ENCODE measurements around the gene CAMK2D. TPM values are rescaled to one million over a fixed set of nuclear protein-coding genes. Genes with fewer than 3 reads are reported as not detected.
A peak's percentile ranks its signal among the peaks of the same experiment; 100 is the strongest.

CAMK2D gene
- total and polyA plus RNA-seq, 2 donors (not counting 1 experiment from before 2014, with no cell fraction given): 120 to 262 TPM

DNA sequence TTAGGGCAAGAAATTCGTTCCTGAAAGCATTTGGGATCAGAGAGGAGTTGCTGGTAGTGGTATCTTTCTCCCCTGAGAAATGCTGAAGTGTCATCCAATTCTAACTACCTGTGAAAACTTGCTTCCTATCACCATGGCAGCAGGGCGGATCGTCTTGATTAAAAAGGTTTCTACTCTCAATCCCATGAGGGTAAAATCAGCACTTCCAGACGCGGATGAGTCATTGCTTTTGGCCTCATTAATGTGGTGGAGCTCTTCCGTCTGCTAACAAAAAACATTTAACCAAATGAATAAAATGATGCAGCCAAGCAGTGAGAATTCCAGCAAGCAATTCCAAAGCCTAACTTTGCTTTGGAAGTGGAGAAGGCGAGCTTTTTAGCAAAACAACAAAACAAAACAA, 325.6 kb downstream of the CAMK2D start:
- H3K9ac ChIP-seq (ENCODE audit: insufficient read depth, low read length): no peak overlapping the region
- no peak overlapping the region for H3K4me3 ChIP-seq (replicated peaks in 1 of 4; ENCODE audit: control extremely low read depth in 1 of 4, insufficient read depth in 1 of 4, low read depth in 3 of 4, low read length in 4 of 4)
- peak overlapping the region; percentile 34 for H3K4me2 ChIP-seq (ENCODE audit: extremely low read depth, insufficient read depth, low read length)
- no peaks in the 10 kb centered on the region for H3K36me3 ChIP-seq (ENCODE audit: control insufficient read depth, insufficient read depth, low read length)
- TF ChIP-seq CTCF (conservative IDR thresholded peaks at IDR 0.05 in 1 of 2, IDR thresholded peaks at IDR 0.05 in 1 of 2; ENCODE audit: low read depth in 1 of 2, low read length in 2 of 2): no peak
- TF ChIP-seq EZH2 (IDR thresholded peaks at IDR 0.05; ENCODE audit: low read length, missing control alignments): no peak
- H3K79me2 ChIP-seq (ENCODE audit: control insufficient read depth, insufficient read depth, low read length): no peaks in the 10 kb centered on the region
- H4K20me1 ChIP-seq (ENCODE audit: control insufficient read depth, extremely low read depth, insufficient read depth, low read length): no peaks in the 10 kb centered on the region
- no peak overlapping the region for H2AFZ ChIP-seq (ENCODE audit: low read length)
- no peaks in the 10 kb centered on the region for H3K9me3 ChIP-seq (ENCODE audit: control insufficient read depth, insufficient read depth, low read depth, low read length)
- H3K27me3 ChIP-seq (ENCODE audit: control insufficient read depth, insufficient read depth, low read length): no peaks in the 10 kb centered on the region
- H3K4me1 ChIP-seq (ENCODE audit: control insufficient read depth, extremely low read depth, insufficient read depth, low read length): peaks cover 10% of the 10 kb centered on the region
- H3K27ac ChIP-seq (ENCODE audit: insufficient read depth, low read length): peak overlapping the region; percentile 49
- peak; percentile 83 to 94 for DNase-seq (ENCODE audit: low read depth in 2 of 2)

DNA sequence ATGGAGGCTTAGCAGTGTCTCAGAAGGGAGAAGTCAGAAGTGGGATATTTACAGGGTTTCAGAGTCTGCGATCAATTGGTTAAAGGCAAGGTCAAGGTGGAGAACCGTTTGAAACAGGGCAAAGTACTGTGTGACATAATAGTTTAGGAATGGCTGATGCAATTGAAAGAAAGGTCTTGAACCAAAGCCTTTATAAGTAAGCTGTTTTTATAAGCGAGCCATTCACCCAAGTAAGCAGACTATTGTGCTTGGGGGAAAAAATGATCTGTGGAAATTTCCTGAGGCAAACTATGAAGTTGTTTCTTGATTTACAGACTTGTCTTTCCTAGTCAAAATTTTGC, 327.3 kb downstream of the CAMK2D start:
- H4K20me1 ChIP-seq (ENCODE audit: control insufficient read depth, extremely low read depth, insufficient read depth, low read length): no peaks in the 10 kb centered on the region
- H3K4me1 ChIP-seq (ENCODE audit: control insufficient read depth, extremely low read depth, insufficient read depth, low read length): peaks cover 10% of the 10 kb centered on the region
- TF ChIP-seq CTCF (conservative IDR thresholded peaks at IDR 0.05 in 1 of 2, IDR thresholded peaks at IDR 0.05 in 1 of 2; ENCODE audit: low read depth in 1 of 2, low read length in 2 of 2): no peak
- no peak for TF ChIP-seq EZH2 (IDR thresholded peaks at IDR 0.05; ENCODE audit: low read length, missing control alignments)
- peak overlapping the region; percentile 54 for H3K4me2 ChIP-seq (ENCODE audit: extremely low read depth, insufficient read depth, low read length)
- H3K4me3 ChIP-seq (replicated peaks in 1 of 4; ENCODE audit: control extremely low read depth in 1 of 4, insufficient read depth in 1 of 4, low read depth in 3 of 4, low read length in 4 of 4): peak overlapping the region in 1 of 4 experiments; percentile 17
- H2AFZ ChIP-seq (ENCODE audit: low read length): peak overlapping the region; percentile 12
- H3K79me2 ChIP-seq (ENCODE audit: control insufficient read depth, insufficient read depth, low read length): no peaks in the 10 kb centered on the region
- no peaks in the 10 kb centered on the region for H3K27me3 ChIP-seq (ENCODE audit: control insufficient read depth, insufficient read depth, low read length)
- H3K9me3 ChIP-seq (ENCODE audit: control insufficient read depth, insufficient read depth, low read depth, low read length): no peaks in the 10 kb centered on the region
- no peak overlapping the region for H3K9ac ChIP-seq (ENCODE audit: insufficient read depth, low read length)
- no peaks in the 10 kb centered on the region for H3K36me3 ChIP-seq (ENCODE audit: control insufficient read depth, insufficient read depth, low read length)
- peak overlapping the region; percentile 15 for H3K27ac ChIP-seq (ENCODE audit: insufficient read depth, low read length)
- peak; percentile 68 to 87 for DNase-seq (ENCODE audit: low read depth in 2 of 2)

DNA sequence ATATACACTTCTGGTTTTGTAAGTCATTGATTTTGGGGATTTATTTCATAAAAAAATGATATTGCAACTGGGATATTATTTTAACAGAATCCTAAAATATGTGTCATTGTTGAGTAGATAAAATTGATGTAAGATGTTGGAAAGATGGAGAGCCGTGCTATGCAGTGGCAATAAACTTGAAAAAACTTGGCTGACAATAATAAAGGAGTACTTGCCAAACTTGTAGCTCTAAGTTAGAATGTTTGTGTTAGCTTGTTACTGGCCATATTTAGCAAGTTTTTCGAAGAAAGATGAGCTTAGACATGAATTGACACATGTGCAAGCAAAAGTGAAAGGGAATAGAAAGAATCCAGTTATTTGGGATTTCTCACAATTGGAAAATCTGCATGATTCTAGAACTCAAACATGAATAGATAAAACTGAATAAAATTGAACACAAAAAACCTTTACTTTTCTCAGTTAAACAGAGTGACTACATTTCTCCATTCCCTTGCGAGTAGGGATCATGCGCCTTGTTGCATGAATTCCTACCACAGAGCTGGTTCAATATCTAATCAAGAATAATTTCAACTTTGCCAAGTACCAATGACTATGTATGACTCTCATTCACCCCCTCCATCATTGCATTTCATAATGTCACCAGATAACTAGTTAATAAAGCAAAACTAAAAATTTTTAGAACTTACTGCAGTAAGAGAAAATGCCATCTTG, 327.8 kb downstream of the CAMK2D start:
- Histone ChIP-seq H3K79me2 (ENCODE audit: control insufficient read depth, insufficient read depth, low read length) (no peaks in the 10 kb centered on the region), H3K4me2 (ENCODE audit: extremely low read depth, insufficient read depth, low read length) (peak overlapping the region; percentile 54), H3K9ac (ENCODE audit: insufficient read depth, low read length) (no peak overlapping the region), H3K4me3 (replicated peaks in 1 of 4; ENCODE audit: control extremely low read depth in 1 of 4, insufficient read depth in 1 of 4, low read depth in 3 of 4, low read length in 4 of 4) (peak overlapping the region in 1 of 4 experiments; percentile 17), H3K4me1 (ENCODE audit: control insufficient read depth, extremely low read depth, insufficient read depth, low read length) (peaks cover 10% of the 10 kb centered on the region), H3K27ac (ENCODE audit: insufficient read depth, low read length) (peak overlapping the region; percentile 15), H3K9me3 (ENCODE audit: control insufficient read depth, insufficient read depth, low read depth, low read length) (no peaks in the 10 kb centered on the region), H3K36me3 (ENCODE audit: control insufficient read depth, insufficient read depth, low read length) (no peaks in the 10 kb centered on the region), H3K27me3 (ENCODE audit: control insufficient read depth, insufficient read depth, low read length) (no peaks in the 10 kb centered on the region), H4K20me1 (ENCODE audit: control insufficient read depth, extremely low read depth, insufficient read depth, low read length) (no peaks in the 10 kb centered on the region), H2AFZ (ENCODE audit: low read length) (no peak overlapping the region)
- no peak for TF ChIP-seq EZH2 (IDR thresholded peaks at IDR 0.05; ENCODE audit: low read length, missing control alignments)
- no peak for TF ChIP-seq CTCF (conservative IDR thresholded peaks at IDR 0.05 in 1 of 2, IDR thresholded peaks at IDR 0.05 in 1 of 2; ENCODE audit: low read depth in 1 of 2, low read length in 2 of 2)
- peak; percentile 46 to 49 for DNase-seq (ENCODE audit: low read depth in 2 of 2)

All from fibroblast of lung (primary cell).